Measurements from ENCODE around the gene LY6G6F.

The LY6G6F gene

DNA sequence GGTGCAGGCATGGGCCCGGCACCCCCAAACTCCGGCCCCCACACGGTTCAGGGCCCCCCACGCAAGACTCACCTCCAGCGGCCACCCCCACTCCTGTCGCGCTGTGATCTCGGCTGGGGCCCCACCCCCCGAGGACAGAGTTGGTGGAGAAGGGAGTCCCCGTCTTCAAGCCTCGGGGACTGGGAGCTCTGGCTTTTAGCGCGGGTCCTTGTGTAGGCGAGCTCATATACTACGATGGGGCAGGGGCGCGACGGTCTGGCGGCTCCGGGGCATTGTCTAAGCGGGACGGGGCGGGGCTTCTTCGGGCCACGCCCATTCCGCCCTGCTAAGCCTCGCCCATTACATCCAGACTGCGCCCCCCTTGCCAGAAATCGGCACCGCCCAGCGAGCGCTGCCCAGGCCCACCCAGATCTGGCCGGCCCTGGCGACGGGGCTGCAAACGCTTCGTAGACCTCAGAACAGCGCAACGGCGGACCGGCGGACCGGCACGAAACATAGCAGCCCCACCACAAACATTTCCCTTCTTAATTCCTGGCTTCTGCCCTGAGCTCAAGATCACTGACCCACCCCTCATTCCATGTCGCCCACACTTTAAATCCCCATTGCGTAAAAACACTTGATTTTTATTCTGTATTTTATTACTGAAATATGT, 23.4 kb downstream of the LY6G6F start:
- Histone ChIP-seq H3K4me3 (ENCODE audit: low read depth in 1 of 5, low read length in 5 of 5) (peak overlapping the region; percentile 93 to 98 (median 96)), H3K4me1 (ENCODE audit: control insufficient read depth in 5 of 5, insufficient read depth in 5 of 5, low read length in 5 of 5) (peaks cover 11 to 81% (median 67%) of the 10 kb centered on the region in 5 donors), H3K27me3 (ENCODE audit: control insufficient read depth in 5 of 5, insufficient read depth in 4 of 5, low read length in 5 of 5) (no peaks in the 10 kb centered on the region), H3K36me3 (ENCODE audit: control insufficient read depth in 5 of 5, insufficient read depth in 5 of 5, low read length in 5 of 5) (peaks cover 20 to 65% (median 58%) of the 10 kb centered on the region in 5 donors), H3K27ac (ENCODE audit: low read depth, low read length) (peak overlapping the region; percentile 97), H3K9me3 (ENCODE audit: control insufficient read depth in 5 of 5, low read length in 5 of 5) (no peaks in the 10 kb centered on the region), H3K9ac (ENCODE audit: low read length in 5 of 5) (peak overlapping the region in 4 of 5 donors; percentile 81 to 91 (median 88))

DNA sequence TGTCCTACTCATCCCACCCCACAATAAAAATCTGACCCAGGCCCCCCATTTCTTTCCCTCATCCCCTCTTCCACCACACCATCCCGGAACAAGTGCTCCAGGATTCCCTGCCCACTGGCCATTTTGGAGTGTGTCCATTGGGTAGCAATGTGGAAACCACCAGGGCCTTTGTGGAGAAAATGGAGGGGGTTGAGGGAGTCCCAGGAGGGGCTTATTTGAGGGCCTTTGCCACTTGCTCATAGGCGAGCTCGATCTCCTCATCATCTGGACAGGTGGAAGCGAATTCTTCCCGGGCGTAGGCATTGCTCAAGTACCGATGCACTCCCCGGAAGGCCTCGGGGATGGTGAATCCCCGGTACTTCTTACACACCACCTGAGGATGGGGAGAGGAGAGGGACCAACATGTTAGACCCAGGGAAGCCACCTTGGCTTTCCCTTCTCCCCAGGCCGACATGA, 24.0 kb downstream of the LY6G6F start:
- H3K4me3 ChIP-seq (ENCODE audit: low read depth in 1 of 5, low read length in 5 of 5) = peak overlapping the region in 4 of 5 donors; percentile 36 to 98 (median 94)
- H3K9ac ChIP-seq (ENCODE audit: low read length in 5 of 5) = peak overlapping the region in 2 of 5 donors; percentile 90 to 91
- peak overlapping the region; percentile 97 for H3K27ac ChIP-seq (ENCODE audit: low read depth, low read length)
- H3K9me3 ChIP-seq (ENCODE audit: control insufficient read depth in 5 of 5, low read length in 5 of 5) = no peaks in the 10 kb centered on the region
- peaks cover 19 to 62% (median 56%) of the 10 kb centered on the region in 5 donors for H3K36me3 ChIP-seq (ENCODE audit: control insufficient read depth in 5 of 5, insufficient read depth in 5 of 5, low read length in 5 of 5)
- no peaks in the 10 kb centered on the region for H3K27me3 ChIP-seq (ENCODE audit: control insufficient read depth in 5 of 5, insufficient read depth in 4 of 5, low read length in 5 of 5)
- peaks cover 11 to 86% (median 72%) of the 10 kb centered on the region in 5 donors for H3K4me1 ChIP-seq (ENCODE audit: control insufficient read depth in 5 of 5, insufficient read depth in 5 of 5, low read length in 5 of 5)

DNA sequence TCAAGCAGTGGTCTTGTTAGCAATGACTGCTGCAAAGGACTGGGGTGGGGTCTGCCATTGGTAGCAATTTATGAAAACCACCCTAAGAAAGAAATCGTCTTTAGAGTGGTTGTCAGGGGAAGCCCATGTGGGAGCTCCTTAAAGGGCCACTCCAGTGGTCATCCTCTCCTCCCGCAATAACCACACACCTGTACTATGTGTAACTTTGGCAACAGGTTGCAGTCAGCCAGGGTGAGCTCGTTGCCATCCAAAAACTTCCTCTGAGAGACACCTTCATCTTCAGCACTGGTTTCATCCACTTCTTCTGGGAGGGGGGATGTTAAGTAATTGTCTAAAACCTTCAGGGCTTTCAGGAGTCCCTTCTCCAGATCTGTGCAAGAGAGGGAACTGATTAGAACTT, 25.4 kb downstream of the LY6G6F start:
- peak overlapping the region; percentile 97 for H3K27ac ChIP-seq (ENCODE audit: low read depth, low read length)
- H3K4me3 ChIP-seq (ENCODE audit: low read depth in 1 of 5, low read length in 5 of 5) = no peak overlapping the region
- H3K36me3 ChIP-seq (ENCODE audit: control insufficient read depth in 5 of 5, insufficient read depth in 5 of 5, low read length in 5 of 5) = peaks cover 7 to 48% (median 42%) of the 10 kb centered on the region in 5 donors
- H3K27me3 ChIP-seq (ENCODE audit: control insufficient read depth in 5 of 5, insufficient read depth in 4 of 5, low read length in 5 of 5) = no peaks in the 10 kb centered on the region
- H3K9me3 ChIP-seq (ENCODE audit: control insufficient read depth in 5 of 5, low read length in 5 of 5) = no peaks in the 10 kb centered on the region
- H3K4me1 ChIP-seq (ENCODE audit: control insufficient read depth in 5 of 5, insufficient read depth in 5 of 5, low read length in 5 of 5) = peaks cover 11 to 80% (median 67%) of the 10 kb centered on the region in 5 donors
- H3K9ac ChIP-seq (ENCODE audit: low read length in 5 of 5) = no peak overlapping the region

DNA sequence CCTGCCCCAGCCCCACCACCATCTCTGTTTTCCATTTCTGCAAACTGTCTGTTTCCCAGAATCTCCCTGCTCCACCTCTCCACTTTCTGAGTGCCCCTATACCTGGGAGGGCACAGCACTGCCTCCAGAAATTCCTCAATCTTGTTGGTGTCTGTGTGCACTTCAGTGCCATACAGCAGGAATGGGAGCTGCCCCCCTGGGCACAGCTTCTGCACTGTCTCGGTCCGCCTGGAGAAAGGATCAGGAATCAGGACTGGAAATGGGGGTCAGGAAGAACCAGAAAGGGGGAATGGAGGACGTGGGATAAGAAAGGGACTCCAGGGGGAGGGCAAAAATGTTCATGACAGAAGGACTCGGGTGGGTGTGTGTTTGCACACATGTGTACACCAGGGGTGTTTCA, 27.1 kb downstream of the LY6G6F start:
- no peaks in the 10 kb centered on the region for H3K27me3 ChIP-seq (ENCODE audit: control insufficient read depth in 5 of 5, insufficient read depth in 4 of 5, low read length in 5 of 5)
- peak overlapping the region in 4 of 5 donors; percentile 97 to 100 (median 98) for H3K9ac ChIP-seq (ENCODE audit: low read length in 5 of 5)
- H3K9me3 ChIP-seq (ENCODE audit: control insufficient read depth in 5 of 5, low read length in 5 of 5) = no peaks in the 10 kb centered on the region
- peak overlapping the region; percentile 100 for H3K27ac ChIP-seq (ENCODE audit: low read depth, low read length)
- H3K4me1 ChIP-seq (ENCODE audit: control insufficient read depth in 5 of 5, insufficient read depth in 5 of 5, low read length in 5 of 5) = peaks cover 13 to 80% (median 65%) of the 10 kb centered on the region in 5 donors
- peak overlapping the region in 4 of 5 donors; percentile 84 to 98 (median 95) for H3K4me3 ChIP-seq (ENCODE audit: low read depth in 1 of 5, low read length in 5 of 5)
- peaks cover 7 to 37% (median 31%) of the 10 kb centered on the region in 5 donors for H3K36me3 ChIP-seq (ENCODE audit: control insufficient read depth in 5 of 5, insufficient read depth in 5 of 5, low read length in 5 of 5)

DNA sequence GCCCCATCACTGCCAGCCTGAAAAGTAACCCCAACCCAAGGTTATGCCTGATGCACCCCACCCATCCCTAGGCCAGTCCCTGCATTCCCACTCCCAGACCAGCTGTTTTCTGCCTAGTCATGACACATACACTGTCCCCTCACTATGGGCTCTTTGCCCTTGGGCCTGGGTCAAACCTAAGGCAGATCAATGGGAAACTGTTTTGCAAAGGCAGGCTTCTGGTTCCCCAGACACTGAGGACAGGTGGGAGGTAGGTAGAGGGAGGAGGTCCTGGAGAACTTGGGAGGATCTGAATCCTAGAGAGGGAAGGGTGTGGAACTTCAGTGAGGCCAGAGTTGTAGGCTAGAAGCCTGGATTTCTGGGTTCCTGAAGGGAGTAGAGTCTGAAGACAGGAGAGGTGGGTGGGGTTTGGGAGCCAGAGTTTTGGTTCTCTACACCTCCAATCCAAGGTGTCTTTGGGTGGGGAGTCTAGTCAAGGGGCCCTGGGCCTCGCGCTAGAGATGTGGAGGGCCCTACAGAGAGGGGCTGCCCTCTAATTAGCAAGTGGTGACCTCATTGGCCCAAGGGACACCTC, 27.7 kb downstream of the LY6G6F start:
- Histone ChIP-seq H3K4me1 (ENCODE audit: control insufficient read depth in 5 of 5, insufficient read depth in 5 of 5, low read length in 5 of 5) (peaks cover 13 to 80% (median 64%) of the 10 kb centered on the region in 5 donors), H3K9ac (ENCODE audit: low read length in 5 of 5) (peak overlapping the region; percentile 97 to 100 (median 98)), H3K4me3 (ENCODE audit: low read depth in 1 of 5, low read length in 5 of 5) (peak overlapping the region; percentile 80 to 98 (median 93)), H3K27me3 (ENCODE audit: control insufficient read depth in 5 of 5, insufficient read depth in 4 of 5, low read length in 5 of 5) (no peaks in the 10 kb centered on the region), H3K27ac (ENCODE audit: low read depth, low read length) (peak overlapping the region; percentile 100), H3K36me3 (ENCODE audit: control insufficient read depth in 5 of 5, insufficient read depth in 5 of 5, low read length in 5 of 5) (peaks cover 7 to 37% (median 31%) of the 10 kb centered on the region in 5 donors), H3K9me3 (ENCODE audit: control insufficient read depth in 5 of 5, low read length in 5 of 5) (no peaks in the 10 kb centered on the region)

DNA sequence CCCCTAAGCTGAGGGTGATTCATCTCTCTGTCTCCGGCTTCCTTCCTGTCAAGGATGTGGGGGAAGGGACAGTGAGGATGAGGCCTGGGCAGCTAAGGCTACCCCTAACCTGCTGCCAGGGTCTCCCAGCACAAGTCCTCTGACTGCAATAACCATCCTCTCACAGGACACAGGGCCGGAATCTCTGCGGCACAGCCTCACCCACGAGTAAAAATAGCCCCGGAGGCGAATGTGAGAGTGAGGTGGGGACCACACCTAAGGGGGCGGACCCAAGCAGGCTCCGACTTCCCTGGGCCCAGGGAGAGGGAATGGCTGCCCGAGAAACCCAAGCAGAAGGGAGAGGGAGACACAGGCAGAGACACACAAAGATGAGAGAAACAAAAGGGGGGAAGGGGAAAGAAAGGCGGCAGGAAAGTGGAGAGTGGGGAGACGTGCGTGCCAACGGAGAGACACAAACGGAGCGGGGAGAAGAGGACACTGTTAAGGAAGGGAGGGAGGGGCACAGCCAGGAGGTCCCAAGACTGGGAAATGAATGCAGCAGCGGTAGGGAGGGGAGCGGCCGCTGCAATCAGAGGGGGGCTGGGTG, 28.2 kb downstream of the LY6G6F start:
- Histone ChIP-seq H3K4me1 (ENCODE audit: control insufficient read depth in 5 of 5, insufficient read depth in 5 of 5, low read length in 5 of 5) (peaks cover 13 to 86% (median 68%) of the 10 kb centered on the region in 5 donors), H3K36me3 (ENCODE audit: control insufficient read depth in 5 of 5, insufficient read depth in 5 of 5, low read length in 5 of 5) (peaks cover 7 to 37% (median 31%) of the 10 kb centered on the region in 5 donors), H3K9me3 (ENCODE audit: control insufficient read depth in 5 of 5, low read length in 5 of 5) (no peaks in the 10 kb centered on the region), H3K4me3 (ENCODE audit: low read depth in 1 of 5, low read length in 5 of 5) (peak overlapping the region; percentile 80 to 98 (median 93)), H3K27ac (ENCODE audit: low read depth, low read length) (peak overlapping the region; percentile 100), H3K9ac (ENCODE audit: low read length in 5 of 5) (peak overlapping the region; percentile 97 to 100 (median 98)), H3K27me3 (ENCODE audit: control insufficient read depth in 5 of 5, insufficient read depth in 4 of 5, low read length in 5 of 5) (no peaks in the 10 kb centered on the region)

DNA sequence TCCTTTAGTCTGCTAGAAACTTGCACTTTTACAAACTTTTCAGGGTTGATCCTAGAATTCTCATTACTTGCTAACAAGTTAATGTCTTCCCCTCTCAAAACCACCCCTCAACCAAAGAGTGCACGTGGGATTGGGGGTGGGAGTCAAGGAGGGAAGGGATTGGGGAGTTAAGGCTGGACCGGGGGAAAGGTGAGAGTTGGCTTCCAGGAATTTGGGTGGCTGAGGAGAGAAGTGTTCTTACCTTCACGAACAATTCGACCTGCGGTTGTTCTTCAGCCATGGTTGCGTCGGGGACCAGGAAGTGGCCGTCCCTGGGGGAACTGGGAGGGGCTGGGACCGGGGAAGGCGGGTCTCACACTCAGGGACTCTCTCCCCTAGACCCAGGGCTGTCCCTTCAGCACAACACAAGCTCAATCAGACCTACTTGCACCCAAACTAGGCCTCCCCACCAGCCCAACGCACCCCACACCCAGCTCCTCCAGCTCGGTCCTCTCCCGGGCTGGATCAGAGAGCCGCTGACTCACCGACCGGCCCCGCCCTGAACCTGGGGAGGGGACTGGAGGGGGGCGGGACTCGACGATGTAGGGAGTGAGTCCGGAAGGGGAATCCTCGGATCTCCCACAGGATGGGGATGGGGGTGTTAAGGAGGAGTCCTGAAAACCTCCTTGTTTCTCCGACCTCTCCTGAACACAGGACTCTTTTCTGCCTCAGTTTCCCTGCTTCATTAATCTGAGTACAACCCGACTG, 29.5 kb downstream of the LY6G6F start, which contains the start of gene CLIC1:
TSS of gene CLIC1 (minus strand) at position 510 of the 747 bp plus-strand sequence. CDS start at position 280, 230 bp downstream.
- H3K4me1 ChIP-seq (ENCODE audit: control insufficient read depth in 5 of 5, insufficient read depth in 5 of 5, low read length in 5 of 5) = peaks cover 13 to 86% (median 71%) of the 10 kb centered on the region in 5 donors
- no peaks in the 10 kb centered on the region for H3K27me3 ChIP-seq (ENCODE audit: control insufficient read depth in 5 of 5, insufficient read depth in 4 of 5, low read length in 5 of 5)
- H3K4me3 ChIP-seq (ENCODE audit: low read depth in 1 of 5, low read length in 5 of 5) = peak within 1 kb of the TSS; percentile 80 to 98 (median 93)
- H3K9me3 ChIP-seq (ENCODE audit: control insufficient read depth in 5 of 5, low read length in 5 of 5) = no peaks in the 10 kb centered on the region
- H3K9ac ChIP-seq (ENCODE audit: low read length in 5 of 5) = peak within 1 kb of the TSS; percentile 97 to 100 (median 98)
- peaks cover 7 to 32% (median 27%) of the 10 kb centered on the region in 5 donors for H3K36me3 ChIP-seq (ENCODE audit: control insufficient read depth in 5 of 5, insufficient read depth in 5 of 5, low read length in 5 of 5)
- peak within 1 kb of the TSS; percentile 100 for H3K27ac ChIP-seq (ENCODE audit: low read depth, low read length)

DNA sequence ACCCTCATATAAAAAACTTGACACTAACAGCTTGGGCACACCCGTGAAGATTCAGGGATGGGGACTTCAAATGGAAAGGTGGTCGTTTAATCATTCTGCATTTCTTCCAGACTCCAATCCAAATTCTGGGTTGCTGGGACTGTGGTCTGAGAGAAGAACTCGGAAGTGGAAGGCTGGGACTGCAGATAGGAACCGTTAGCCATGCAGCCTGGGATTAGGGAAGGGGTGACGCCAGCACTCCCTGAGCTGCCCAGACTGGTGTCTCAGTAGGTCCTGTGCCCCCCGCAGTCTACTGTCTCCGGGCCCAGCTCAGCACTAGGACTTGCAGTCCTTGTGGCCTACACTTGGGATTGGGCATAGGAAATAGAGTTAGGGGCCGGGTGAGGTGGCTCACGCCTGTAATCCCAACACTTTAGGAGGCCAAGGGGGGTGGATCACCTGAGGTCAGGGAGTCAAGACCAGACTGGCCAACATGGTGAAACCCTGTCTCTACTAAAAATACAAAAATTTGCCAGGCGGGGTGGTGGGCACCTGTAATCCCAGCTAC, 30.2 kb downstream of the LY6G6F start:
- no peaks in the 10 kb centered on the region for H3K9me3 ChIP-seq (ENCODE audit: control insufficient read depth in 5 of 5, low read length in 5 of 5)
- H3K4me1 ChIP-seq (ENCODE audit: control insufficient read depth in 5 of 5, insufficient read depth in 5 of 5, low read length in 5 of 5) = peaks cover 9 to 87% (median 71%) of the 10 kb centered on the region in 5 donors
- H3K36me3 ChIP-seq (ENCODE audit: control insufficient read depth in 5 of 5, insufficient read depth in 5 of 5, low read length in 5 of 5) = peaks cover 3 to 25% (median 21%) of the 10 kb centered on the region in 5 donors
- peak overlapping the region in 4 of 5 donors; percentile 71 to 100 (median 98) for H3K9ac ChIP-seq (ENCODE audit: low read length in 5 of 5)
- peak overlapping the region; percentile 80 to 98 (median 93) for H3K4me3 ChIP-seq (ENCODE audit: low read depth in 1 of 5, low read length in 5 of 5)
- H3K27me3 ChIP-seq (ENCODE audit: control insufficient read depth in 5 of 5, insufficient read depth in 4 of 5, low read length in 5 of 5) = no peaks in the 10 kb centered on the region
- H3K27ac ChIP-seq (ENCODE audit: low read depth, low read length) = peak overlapping the region; percentile 100

DNA sequence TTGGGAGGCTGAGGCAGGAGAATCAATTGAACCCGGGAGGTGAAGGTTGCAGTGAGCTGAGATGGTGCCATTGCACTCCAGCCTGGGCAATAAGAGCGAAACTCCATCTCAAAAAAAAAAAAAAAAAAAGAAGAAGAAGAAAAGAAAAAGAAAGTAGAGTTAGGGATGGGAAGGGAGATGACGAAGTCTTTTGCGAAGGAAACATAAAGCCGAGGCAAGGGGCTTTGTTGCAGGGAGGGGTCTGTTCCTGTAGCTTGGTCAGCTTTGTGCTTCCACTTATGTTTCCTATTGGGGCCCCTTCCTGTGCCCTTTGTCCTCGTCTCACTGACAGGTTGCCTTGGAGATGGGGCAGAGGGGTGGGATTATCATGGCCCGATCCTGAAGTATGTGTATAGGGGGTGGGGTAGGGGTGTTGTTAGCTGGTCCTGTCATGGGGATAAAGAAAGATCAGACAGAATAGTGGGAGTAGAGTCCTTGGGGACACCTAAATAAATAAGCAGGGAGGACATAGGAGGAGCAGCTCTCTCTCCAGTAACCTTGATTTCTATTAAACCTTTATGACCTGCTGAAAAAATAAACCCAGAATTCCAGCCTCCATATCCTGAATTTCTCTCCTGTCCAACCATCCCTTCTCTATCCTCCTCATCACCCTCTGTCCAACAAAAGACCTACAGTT, 30.8 kb downstream of the LY6G6F start:
- peaks cover 0 to 19% (median 15%) of the 10 kb centered on the region in 5 donors for H3K36me3 ChIP-seq (ENCODE audit: control insufficient read depth in 5 of 5, insufficient read depth in 5 of 5, low read length in 5 of 5)
- H3K4me1 ChIP-seq (ENCODE audit: control insufficient read depth in 5 of 5, insufficient read depth in 5 of 5, low read length in 5 of 5) = peaks cover 9 to 87% (median 68%) of the 10 kb centered on the region in 5 donors
- peak overlapping the region in 4 of 5 donors; percentile 19 to 97 (median 88) for H3K4me3 ChIP-seq (ENCODE audit: low read depth in 1 of 5, low read length in 5 of 5)
- no peaks in the 10 kb centered on the region for H3K9me3 ChIP-seq (ENCODE audit: control insufficient read depth in 5 of 5, low read length in 5 of 5)
- no peaks in the 10 kb centered on the region for H3K27me3 ChIP-seq (ENCODE audit: control insufficient read depth in 5 of 5, insufficient read depth in 4 of 5, low read length in 5 of 5)
- peak overlapping the region; percentile 100 for H3K27ac ChIP-seq (ENCODE audit: low read depth, low read length)
- peak overlapping the region in 3 of 5 donors; percentile 23 to 48 (median 42) for H3K9ac ChIP-seq (ENCODE audit: low read length in 5 of 5)

All from subcutaneous abdominal adipose tissue (tissue), 5 donors.